IMR-90 (cell line): ENCODE data around the gene PDRG1.

ENCODE experiments used
- BHLHE40 ChIP-seq: fragments of 150-350 bp; IDR thresholded peaks from 2 replicates; pipeline ENCODE4 v1.6.1; 2016; ENCODE audit warnings: mild to moderate bottlenecking, low read depth, low read length
- CEBPB ChIP-seq: IDR thresholded peaks from 2 replicates; pipeline ENCODE4 v1.6.1; 2012; ENCODE audit warnings: low read depth, low read length, improper control_type of control experiment
- CHD1 ChIP-seq: IDR thresholded peaks from 2 replicates; pipeline ENCODE4 v1.6.1; 2012; ENCODE audit warnings: low read depth, low read length, improper control_type of control experiment
- CTCF ChIP-seq: conservative IDR thresholded peaks from 2 replicates; pipeline ENCODE4 v1.5.1; 2012; ENCODE audit warnings: mild to moderate bottlenecking, low read depth, low read length, improper control_type of control experiment
- MAFK ChIP-seq: IDR thresholded peaks from 2 replicates; pipeline ENCODE4 v1.6.1; 2012; ENCODE audit warnings: low read depth, low read length, improper control_type of control experiment
- MXI1 ChIP-seq: IDR thresholded peaks from 2 replicates; pipeline ENCODE4 v1.6.1; 2012; ENCODE audit warnings: low read depth, mild to moderate bottlenecking, low read length, moderate library complexity, borderline replicate concordance
- POLR2A ChIP-seq: IDR thresholded peaks from 2 replicates; pipeline ENCODE4 v1.6.1; 2012; ENCODE audit warnings: mild to moderate bottlenecking, low read depth, low read length
- RAD21 ChIP-seq: IDR thresholded peaks from 2 replicates; pipeline ENCODE4 v1.6.1; 2012; ENCODE audit warnings: low read length, improper control_type of control experiment
- RCOR1 ChIP-seq: IDR thresholded peaks from 2 replicates; pipeline ENCODE4 v1.6.1; 2012; ENCODE audit warnings: mild to moderate bottlenecking, low read length, improper control_type of control experiment; ENCODE audit not compliant: insufficient replicate concordance
- RFX5 ChIP-seq: IDR thresholded peaks from 2 replicates; pipeline ENCODE4 v1.8.0; 2012; ENCODE audit warnings: low read depth, mild to moderate bottlenecking, low read length, moderate library complexity
- SMC3 ChIP-seq: fragments of 150-350 bp; IDR thresholded peaks from 2 replicates; pipeline ENCODE4 v1.6.1; 2016; ENCODE audit warnings: low read depth, mild to moderate bottlenecking, antibody characterized with exemption, low read length, moderate library complexity
- USF2 ChIP-seq: fragments of 150-350 bp; IDR thresholded peaks from 2 replicates; pipeline ENCODE4 v1.6.1; 2017; ENCODE audit warnings: mild to moderate bottlenecking, antibody characterized with exemption, low read length, low read depth

DNA sequence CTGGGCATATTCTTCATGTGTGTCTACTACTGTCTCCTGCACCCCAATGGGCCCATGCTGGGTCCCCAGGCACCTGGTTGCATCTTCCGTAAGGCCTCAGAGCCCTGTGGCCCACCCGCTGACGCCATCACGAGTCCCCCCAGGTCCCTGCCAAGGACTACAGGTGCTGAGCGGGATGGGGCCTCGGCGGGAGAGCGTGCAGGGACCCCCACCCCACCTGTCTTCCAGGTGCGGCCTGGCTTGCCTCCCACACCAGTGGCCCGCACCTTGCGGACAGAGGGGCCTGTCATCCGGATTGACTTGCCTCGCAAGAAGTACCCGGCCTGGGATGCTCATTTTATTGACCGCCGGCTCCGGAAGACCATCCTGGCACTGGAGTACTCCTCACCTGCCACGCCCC is 45.1 kb upstream of the PDRG1 start:
- TF ChIP-seq CTCF (no peak), RFX5 (no peak), USF2 (no peak), POLR2A (no peak), RAD21 (no peak), CEBPB (no peak), MAFK (no peak), SMC3 (no peak), MXI1 (no peak), BHLHE40 (no peak), CHD1 (no peak), RCOR1 (no peak)
